Peyer's patch (tissue), 4 donors: Measurements from ENCODE around the gene CERT1.

Experiments
- POLR2A ChIP-seq, 2 donors: fragments of 450-650 bp; IDR thresholded peaks; one replicate each; pipeline ENCODE4 v1.5.1; 2017; ENCODE audit warnings: antibody characterized with exemption in 2 of 2, mild to moderate bottlenecking in 2 of 2, moderate library complexity in 2 of 2
- TF ChIP-seq, protein P1 (sequence below), 6 experiments: fragments of 450-650 bp in 4 of 6; fragments of 200-600 bp in 2 of 6; sonication (generic) in 1 of 6; IDR thresholded peaks; one replicate each; pipeline ENCODE4 v1.5.1; 2017 to 2019; ENCODE audit warnings: antibody characterized with exemption in 6 of 6, mild to moderate bottlenecking in 3 of 6, moderate library complexity in 1 of 6

DNA sequence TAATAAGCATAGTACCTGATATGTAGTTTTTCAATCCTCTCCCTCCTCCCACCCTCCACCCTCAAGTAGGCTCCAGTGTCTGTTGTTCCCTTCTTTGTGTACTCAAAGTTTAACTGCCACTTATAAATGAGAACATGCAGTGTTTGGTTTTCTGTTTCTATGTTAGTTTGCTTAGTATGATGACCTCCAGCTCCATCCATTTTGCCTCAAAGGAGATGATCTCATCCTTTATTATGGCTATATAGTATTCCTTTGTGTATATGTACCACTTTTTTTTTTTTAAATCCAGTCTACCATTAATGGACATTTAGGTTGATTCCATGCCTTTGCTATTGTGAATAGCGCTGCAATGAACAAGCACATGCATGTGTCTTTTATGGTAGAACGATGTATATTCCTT, 20.8 kb upstream of the CERT1 start:
- TF ChIP-seq, protein P1, sequence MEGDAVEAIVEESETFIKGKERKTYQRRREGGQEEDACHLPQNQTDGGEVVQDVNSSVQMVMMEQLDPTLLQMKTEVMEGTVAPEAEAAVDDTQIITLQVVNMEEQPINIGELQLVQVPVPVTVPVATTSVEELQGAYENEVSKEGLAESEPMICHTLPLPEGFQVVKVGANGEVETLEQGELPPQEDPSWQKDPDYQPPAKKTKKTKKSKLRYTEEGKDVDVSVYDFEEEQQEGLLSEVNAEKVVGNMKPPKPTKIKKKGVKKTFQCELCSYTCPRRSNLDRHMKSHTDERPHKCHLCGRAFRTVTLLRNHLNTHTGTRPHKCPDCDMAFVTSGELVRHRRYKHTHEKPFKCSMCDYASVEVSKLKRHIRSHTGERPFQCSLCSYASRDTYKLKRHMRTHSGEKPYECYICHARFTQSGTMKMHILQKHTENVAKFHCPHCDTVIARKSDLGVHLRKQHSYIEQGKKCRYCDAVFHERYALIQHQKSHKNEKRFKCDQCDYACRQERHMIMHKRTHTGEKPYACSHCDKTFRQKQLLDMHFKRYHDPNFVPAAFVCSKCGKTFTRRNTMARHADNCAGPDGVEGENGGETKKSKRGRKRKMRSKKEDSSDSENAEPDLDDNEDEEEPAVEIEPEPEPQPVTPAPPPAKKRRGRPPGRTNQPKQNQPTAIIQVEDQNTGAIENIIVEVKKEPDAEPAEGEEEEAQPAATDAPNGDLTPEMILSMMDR (IDR thresholded peaks at IDR 0.05), result no peak
- TF ChIP-seq POLR2A (IDR thresholded peaks at IDR 0.05), result no peak
